DOHH2 (cell line): Measurements from ENCODE around the gene FAM114A2.

Experiments used
- EZH2phosphoT487 ChIP-seq: fragments of 200-600 bp; sonication (generic); IDR thresholded peaks from 2 replicates; pipeline ENCODE4 v1.6.1; 2017; ENCODE audit warnings: borderline replicate concordance, mild to moderate bottlenecking, antibody characterized with exemption, low read length, moderate library complexity, mixed read lengths
- TF ChIP-seq, protein P1 (sequence below): fragments of 200-600 bp; sonication (generic); IDR thresholded peaks from one replicate; pipeline ENCODE4 v1.5.1; 2014; ENCODE audit warnings: antibody characterized with exemption, mild to moderate bottlenecking, low read depth, low read length; ENCODE audit not compliant: poor library complexity, severe bottlenecking

DNA sequence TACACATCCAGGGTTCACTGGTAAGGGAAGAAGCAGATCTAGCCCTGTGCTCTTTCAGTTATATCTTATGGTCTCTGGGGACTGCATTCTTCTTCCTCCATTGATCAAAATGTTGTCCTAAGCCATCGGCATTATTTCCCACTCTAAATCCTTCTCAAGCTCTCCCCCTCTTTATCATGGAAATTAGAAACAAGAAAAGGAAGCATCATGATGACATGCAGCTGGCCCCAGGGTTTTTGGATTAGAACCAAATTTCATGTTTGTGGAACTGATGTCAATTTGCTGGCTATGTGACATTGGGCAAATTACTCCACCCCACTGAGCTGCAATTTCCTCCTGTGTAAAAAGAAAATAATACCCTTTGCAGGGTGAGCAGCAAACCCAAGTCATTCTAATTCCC lies 39.6 kb upstream of the FAM114A2 start:
- TF ChIP-seq, protein P1, sequence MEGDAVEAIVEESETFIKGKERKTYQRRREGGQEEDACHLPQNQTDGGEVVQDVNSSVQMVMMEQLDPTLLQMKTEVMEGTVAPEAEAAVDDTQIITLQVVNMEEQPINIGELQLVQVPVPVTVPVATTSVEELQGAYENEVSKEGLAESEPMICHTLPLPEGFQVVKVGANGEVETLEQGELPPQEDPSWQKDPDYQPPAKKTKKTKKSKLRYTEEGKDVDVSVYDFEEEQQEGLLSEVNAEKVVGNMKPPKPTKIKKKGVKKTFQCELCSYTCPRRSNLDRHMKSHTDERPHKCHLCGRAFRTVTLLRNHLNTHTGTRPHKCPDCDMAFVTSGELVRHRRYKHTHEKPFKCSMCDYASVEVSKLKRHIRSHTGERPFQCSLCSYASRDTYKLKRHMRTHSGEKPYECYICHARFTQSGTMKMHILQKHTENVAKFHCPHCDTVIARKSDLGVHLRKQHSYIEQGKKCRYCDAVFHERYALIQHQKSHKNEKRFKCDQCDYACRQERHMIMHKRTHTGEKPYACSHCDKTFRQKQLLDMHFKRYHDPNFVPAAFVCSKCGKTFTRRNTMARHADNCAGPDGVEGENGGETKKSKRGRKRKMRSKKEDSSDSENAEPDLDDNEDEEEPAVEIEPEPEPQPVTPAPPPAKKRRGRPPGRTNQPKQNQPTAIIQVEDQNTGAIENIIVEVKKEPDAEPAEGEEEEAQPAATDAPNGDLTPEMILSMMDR: no peak
- TF ChIP-seq EZH2phosphoT487: no peak
